ENCODE results near the gene PPT1.

Gene PPT1

GRCh38 chr1:40032240-40032891 is 64.7 kb downstream of the PPT1 start:
- in situ Hi-C loops (cut with MboI; ENCODE audit: low sequenced_read_pairs): no loop called here

- in situ Hi-C loops (cut with MboI; ENCODE audit: low sequenced_read_pairs): no loop called here
These were observed 66.4 kb downstream of the PPT1 start for GRCh38 chr1:40030528-40031135.

GRCh38 chr1:40029608-40030007 is 67.4 kb downstream of the PPT1 start:
- in situ Hi-C loops (cut with MboI; ENCODE audit: low sequenced_read_pairs): no loop called here

GRCh38 chr1:40027647-40028046 is 69.4 kb downstream of the PPT1 start:
- in situ Hi-C loops (cut with MboI; ENCODE audit: low sequenced_read_pairs): no loop called here

GRCh38 chr1:40024671-40025070 is 72.4 kb downstream of the PPT1 start:
- in situ Hi-C loops (cut with MboI; ENCODE audit: low sequenced_read_pairs): no loop called here

GRCh38 chr1:40023379-40023944 is 73.6 kb downstream of the PPT1 start:
- in situ Hi-C loops (cut with MboI; ENCODE audit: low sequenced_read_pairs): no loop called here
